Adrenal gland (tissue), 12 donors: Measurements from ENCODE around the gene PPIL3. TPM values are rescaled to one million over a fixed set of nuclear protein-coding genes. Genes with fewer than 3 reads are reported as not detected.
"Not testable (repeated sequence)": the region's sequence is repeated elsewhere in the genome, so short reads cannot be mapped to it uniquely, and the experiment has no call there.

Experiments
- DNase-seq, 7 donors: peaks; one replicate each; pipeline ENCODE4 v3.0.0-alpha.2; 2019 to 2020
- H3K27ac ChIP-seq, 5 donors: fragments of 200-600 bp; sonication (generic) in 4 of 5; 1 replicate in 3 of 5; 2 replicates in 2 of 5; pipeline versions ENCODE4 v1.5.1 to v1.8.0; 2016 to 2020; ENCODE audit warnings: mild to moderate bottlenecking in 1 of 5
- H3K27me3 ChIP-seq: fragments of 200-600 bp; 2 replicates; pipeline ENCODE4 v1.8.0; 2021
- H3K36me3 ChIP-seq, 2 donors: fragments of 200-600 bp; replicated peaks in 1 of 2; 1 replicate in 1 of 2; 2 replicates in 1 of 2; pipeline versions ENCODE4 v1.5.1 to v1.8.0; 2018 to 2022
- H3K4me1 ChIP-seq, 2 donors: fragments of 200-600 bp; replicated peaks in 1 of 2; 1 replicate in 1 of 2; 2 replicates in 1 of 2; pipeline versions ENCODE4 v1.5.1 to v1.8.0; 2018 to 2021
- H3K4me3 ChIP-seq, 4 donors: fragments of 200-600 bp; sonication (generic) in 3 of 4; one replicate each; pipeline ENCODE4 v1.5.1; 2016 to 2018
- H3K9me3 ChIP-seq, 3 donors: fragments of 200-600 bp; sonication (generic) in 1 of 3; replicated peaks in 1 of 3; 1 replicate in 2 of 3; 2 replicates in 1 of 3; pipeline versions ENCODE4 v1.5.1 to v1.8.0; 2016 to 2021
- POLR2A ChIP-seq, 2 donors: fragments of 450-650 bp; IDR thresholded peaks; one replicate each; pipeline ENCODE4 v1.6.1; 2017; ENCODE audit warnings: antibody characterized with exemption in 2 of 2, mild to moderate bottlenecking in 2 of 2, moderate library complexity in 1 of 2
- WGBS, 4 donors: extraction: QIAGEN DNeasy Blood & Tissue Kit in 2 of 4; methylation state at CpG; one replicate each; pipeline versions ENCODE4 v1.1.5 to v1.1.7; 2013 to 2017; 5-methylcytosine and 5-hydroxymethylcytosine counted together
- intact Hi-C, 2 donors: fragments of 100-400 bp; cut with DNase I; formaldehyde crosslinking; loops; one replicate each; pipeline versions ENCODE4 v1.14.1 to v1.15.0; 2022 to 2023
- polyA plus RNA-seq, 3 donors: library from polyadenylated mRNA; stranded (reverse); fragments of 200-250 nt in 2 of 3; fragments of 350-450 nt in 1 of 3; fragmentation: Illumina TruSeq in 1 of 3; extraction: RNeasy Lipid Tissue Mini Kit (QIAGEN cat#74804) in 1 of 3; gene quantifications; one replicate each; pipeline ENCODE4 v1.2.3, GENCODE V29; 2013 to 2014
- total RNA-seq, 9 donors: library from RNA; depleted of rRNA in 4 of 9; stranded (reverse); fragments of >200 nt in 4 of 9; fragments of 120-200 nt in 1 of 9; fragmentation: NEBNext Ultra II Directional in 1 of 9; extraction: Animal tissue kit (Norgen Biotek cat#: 25700) in 1 of 9; gene quantifications; one replicate each; pipeline versions ENCODE4 v1.1.0 to v1.2.4, GENCODE V29; 2013 to 2023
- TF ChIP-seq, protein P1 (sequence below), 6 experiments: fragments of 450-650 bp in 4 of 6; fragments of 200-600 bp in 2 of 6; sonication (generic) in 1 of 6; IDR thresholded peaks; 1 replicate in 5 of 6; 2 replicates in 1 of 6; pipeline versions ENCODE4 v1.5.1 to v1.8.0; 2016 to 2021; ENCODE audit warnings: antibody characterized with exemption in 6 of 6, mild to moderate bottlenecking in 2 of 6, moderate library complexity in 1 of 6
- donor health status: healthy with polysubstance abuse.
- donor health status: Bipolar disorder and iron deficiency.
- donor health status: DM: yes; HTN: yes; CAD: no.
- donor health status: DM: no; HTN: no; CAD: no.
- donor health status: DM: no; HTN: no; CAD: no.
- donor health status: DM: yes; HTN: yes; CAD: no.

The PPIL3 gene
- total and polyA plus RNA-seq, 12 donors: 13.2 to 186 (median 31.6) TPM

DNA sequence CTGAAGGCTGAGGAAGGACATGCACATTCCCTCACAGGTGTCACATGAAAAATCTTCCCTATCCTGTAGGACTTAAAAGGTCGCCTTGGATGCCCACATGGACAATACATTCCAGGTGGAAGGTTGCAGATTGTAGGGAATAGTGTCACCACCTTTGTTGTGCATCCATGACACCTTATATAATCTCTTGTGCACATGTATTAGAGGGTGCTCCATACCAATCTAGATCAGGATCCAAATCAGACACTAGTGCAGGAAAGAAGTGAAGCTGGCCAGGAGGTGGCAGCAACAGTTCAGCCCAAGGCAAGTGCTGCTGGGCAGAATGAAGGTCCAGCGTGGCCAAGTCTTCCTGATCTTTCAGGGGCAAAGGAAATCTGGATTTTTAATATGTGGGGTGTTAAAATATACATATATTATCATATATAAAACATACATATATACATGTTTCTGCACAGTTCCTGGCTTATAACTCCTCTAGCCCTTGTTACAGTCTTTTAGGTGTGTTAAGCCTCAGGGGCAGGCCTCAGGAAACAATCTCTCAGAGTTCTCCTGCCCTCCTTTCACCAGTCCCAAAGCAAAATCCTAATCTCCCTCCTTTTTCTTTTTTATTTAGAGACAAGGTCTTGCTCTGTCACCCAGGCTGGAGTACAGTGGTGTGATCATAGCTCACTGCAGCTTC is 16.9 kb upstream of the PPIL3 start:
- Histone ChIP-seq H3K27me3 (no peaks in the 10 kb centered on the region), H3K4me1 (peaks cover 0 to 5% of the 10 kb centered on the region in 2 donors), H3K36me3 (peaks cover 0 to 24% of the 10 kb centered on the region in 2 donors), H3K4me3 (no peak overlapping the region), H3K27ac (peak overlapping the region in 1 of 5 donors; percentile 57), H3K9me3 (no peaks in the 10 kb centered on the region)
- intact Hi-C loops: loop anchor here (5.0 kb wide), 1 partner anchor 272 kb away; no protein-coding TSS in a partner anchor
- no peak for TF ChIP-seq POLR2A (IDR thresholded peaks at IDR 0.05)
- TF ChIP-seq, protein P1, sequence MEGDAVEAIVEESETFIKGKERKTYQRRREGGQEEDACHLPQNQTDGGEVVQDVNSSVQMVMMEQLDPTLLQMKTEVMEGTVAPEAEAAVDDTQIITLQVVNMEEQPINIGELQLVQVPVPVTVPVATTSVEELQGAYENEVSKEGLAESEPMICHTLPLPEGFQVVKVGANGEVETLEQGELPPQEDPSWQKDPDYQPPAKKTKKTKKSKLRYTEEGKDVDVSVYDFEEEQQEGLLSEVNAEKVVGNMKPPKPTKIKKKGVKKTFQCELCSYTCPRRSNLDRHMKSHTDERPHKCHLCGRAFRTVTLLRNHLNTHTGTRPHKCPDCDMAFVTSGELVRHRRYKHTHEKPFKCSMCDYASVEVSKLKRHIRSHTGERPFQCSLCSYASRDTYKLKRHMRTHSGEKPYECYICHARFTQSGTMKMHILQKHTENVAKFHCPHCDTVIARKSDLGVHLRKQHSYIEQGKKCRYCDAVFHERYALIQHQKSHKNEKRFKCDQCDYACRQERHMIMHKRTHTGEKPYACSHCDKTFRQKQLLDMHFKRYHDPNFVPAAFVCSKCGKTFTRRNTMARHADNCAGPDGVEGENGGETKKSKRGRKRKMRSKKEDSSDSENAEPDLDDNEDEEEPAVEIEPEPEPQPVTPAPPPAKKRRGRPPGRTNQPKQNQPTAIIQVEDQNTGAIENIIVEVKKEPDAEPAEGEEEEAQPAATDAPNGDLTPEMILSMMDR (IDR thresholded peaks at IDR 0.05): peak; percentile 66 to 78 (median 72)
- WGBS, 4 donors: 31 to 47% (median 46%) methylated on average over 2 of the region's 2 CpGs
- DNase-seq: peak; percentile 72 to 90 (median 86)

DNA sequence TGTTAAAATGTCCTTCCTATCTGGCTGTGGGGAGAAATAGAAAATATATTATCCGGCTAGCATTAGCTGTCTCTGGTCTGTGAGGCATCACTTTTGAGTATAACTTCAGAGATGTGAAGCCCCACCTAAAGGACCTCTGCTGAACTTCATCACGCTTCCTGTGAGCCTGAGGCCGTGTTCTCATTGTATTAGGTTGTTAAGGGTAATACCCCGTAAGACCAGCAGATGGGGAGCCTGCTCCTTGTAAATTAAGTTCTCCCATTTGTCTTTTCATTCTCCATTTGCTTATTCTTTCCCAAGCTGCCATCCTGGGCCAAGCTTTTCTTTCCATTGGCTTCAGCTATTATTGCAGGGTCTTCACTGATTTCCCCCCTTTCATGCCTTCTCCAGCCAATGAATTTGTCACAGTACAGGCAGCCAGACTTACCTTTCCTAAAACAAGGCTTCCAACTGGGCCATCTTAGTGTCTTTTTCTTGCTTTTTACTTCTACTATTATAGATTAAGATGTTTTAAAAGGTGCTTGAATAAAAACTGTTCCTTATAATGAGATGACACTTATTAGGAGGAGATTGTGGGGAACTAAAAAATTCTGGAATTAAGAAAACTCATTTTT is 12.7 kb upstream of the PPIL3 start:
- Histone ChIP-seq H3K4me1 (peaks cover 0 to 5% of the 10 kb centered on the region in 2 donors), H3K9me3 (no peaks in the 10 kb centered on the region), H3K36me3 (peaks cover 0 to 49% of the 10 kb centered on the region in 2 donors), H3K4me3 (no peak overlapping the region), H3K27me3 (no peaks in the 10 kb centered on the region), H3K27ac (peak overlapping the region in 1 of 5 donors; percentile 10)
- no peak for TF ChIP-seq POLR2A (IDR thresholded peaks at IDR 0.05)
- TF ChIP-seq, protein P1 (IDR thresholded peaks at IDR 0.05): peak; percentile 58 to 90 (median 84)
- peak; percentile 61 to 90 (median 77) for DNase-seq
- intact Hi-C loops: loop anchor here in 1 of 2 donors (5.0 kb wide), 1 partner anchor 166 kb away; no protein-coding TSS in a partner anchor
- 4 to 11% (median 8%) methylated on average over 4 of the region's 4 CpGs for WGBS, 4 donors

DNA sequence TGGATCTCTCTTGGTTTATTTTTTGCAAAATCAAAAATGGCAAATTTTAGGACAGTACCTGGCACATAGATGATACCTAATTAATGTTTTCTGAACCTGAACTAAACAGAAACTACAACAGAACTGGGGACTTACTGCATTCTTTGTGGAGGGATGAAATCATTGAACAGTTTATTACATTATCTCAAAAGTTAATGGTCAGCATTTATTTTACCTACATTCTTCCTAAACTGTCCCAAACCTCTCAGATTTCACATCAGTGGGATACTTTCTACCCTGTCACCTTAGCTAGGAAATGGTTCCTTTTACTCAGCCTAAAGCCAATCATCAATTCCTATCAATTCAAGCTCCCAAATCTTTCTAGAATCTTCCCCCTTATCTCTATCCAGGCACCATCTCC is 10.6 kb upstream of the PPIL3 start:
- no peak for DNase-seq
- TF ChIP-seq, protein P1 (IDR thresholded peaks at IDR 0.05): no peak
- no peak for TF ChIP-seq POLR2A (IDR thresholded peaks at IDR 0.05)
- Histone ChIP-seq H3K9me3 (no peaks in the 10 kb centered on the region), H3K27ac (no peak overlapping the region), H3K27me3 (no peaks in the 10 kb centered on the region), H3K4me3 (no peak overlapping the region), H3K4me1 (peaks cover 0 to 5% of the 10 kb centered on the region in 2 donors), H3K36me3 (peaks cover 0 to 68% of the 10 kb centered on the region in 2 donors)
- intact Hi-C loops: loop anchor here in 1 of 2 donors (5.0 kb wide), 1 partner anchor 263 kb away; no protein-coding TSS in a partner anchor

DNA sequence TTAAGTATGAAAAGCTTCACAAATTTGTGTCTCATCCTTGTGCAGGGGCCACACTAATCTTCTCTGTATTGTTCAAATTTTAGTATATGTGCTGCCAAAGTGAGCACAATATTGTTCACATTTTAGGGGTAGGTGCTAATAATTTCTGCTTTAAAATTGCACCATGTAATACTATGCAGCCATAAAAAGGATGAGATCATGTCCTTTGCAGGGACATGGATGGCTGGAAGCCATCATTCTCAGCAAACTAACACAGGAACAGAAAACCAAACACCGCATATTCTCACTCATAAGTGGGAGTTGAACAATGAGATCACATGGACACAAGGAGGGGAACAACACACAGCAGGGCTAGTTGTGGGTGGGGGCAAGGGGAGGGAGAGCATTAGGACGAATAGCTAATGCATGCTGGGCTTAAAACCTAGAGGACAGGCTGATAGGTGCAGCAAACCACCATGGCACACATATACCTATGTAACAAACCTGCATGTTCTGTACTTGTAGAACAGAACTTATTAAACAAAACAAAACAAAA is 7.1 kb downstream of the PPIL3 start:
- H3K27ac ChIP-seq, H3K4me1 ChIP-seq, H3K4me3 ChIP-seq, H3K9me3 ChIP-seq, H3K27me3 ChIP-seq, DNase-seq, intact Hi-C loops: not testable (repeated sequence)
- WGBS, 4 donors: 79 to 92% (median 89%) methylated on average over 2 of the region's 2 CpGs
- H3K36me3 ChIP-seq: peaks cover 0 to 69% of the 10 kb centered on the region in 2 donors
